ENCODE measurements around the gene ZNF93. TPM values are rescaled to one million over a fixed set of nuclear protein-coding genes. Genes with fewer than 3 reads are reported as not detected.
A peak's percentile ranks its signal among the peaks of the same experiment; 100 is the strongest.
"Not testable (repeated sequence)": the region's sequence is repeated elsewhere in the genome, so short reads cannot be mapped to it uniquely, and the experiment has no call there.

Gene ZNF93
- polyA plus RNA-seq, 1 of the 3 experiments (the other 2 are of a cell fraction), result 4.3 TPM

- peak overlapping the region; percentile 61 to 90 for H3K4me3 ChIP-seq (ENCODE audit: low read depth in 2 of 2, low read length in 1 of 2)
- peak overlapping the region; percentile 80 to 86 for H3K27ac ChIP-seq (ENCODE audit: low read depth in 2 of 2, low read length in 1 of 2)
- peak overlapping the region; percentile 85 for H3K9ac ChIP-seq
- TF ChIP-seq GABPA (IDR thresholded peaks at IDR 0.05; ENCODE audit: low read depth), result no peak
- peak; percentile 3; the same call in 1 of the 2 replicates for TF ChIP-seq FOSL2 (IDR thresholded peaks at IDR 0.05; ENCODE audit: borderline replicate concordance, low read depth)
- H2AFZ ChIP-seq (ENCODE audit: low read depth), result peak overlapping the region; percentile 94
- peaks cover 2% of the 10 kb centered on the region; the same call in 1 of the 2 replicates for H3K9me3 ChIP-seq
- H3K4me1 ChIP-seq (ENCODE audit: control insufficient read depth in 1 of 2, insufficient read depth in 2 of 2, low read depth in 1 of 2, low read length in 1 of 2), result no peaks in the 10 kb centered on the region; a peak in 1 of 4 replicates
- peak; percentile 16 for DNase-seq
- H3K4me2 ChIP-seq, result peak overlapping the region; percentile 83
- H3F3A ChIP-seq (replicated peaks; ENCODE audit: insufficient read depth), result peaks cover 20% of the 10 kb centered on the region
- H3K9me2 ChIP-seq, result no peaks in the 10 kb centered on the region
- H3K27me3 ChIP-seq (ENCODE audit: insufficient read depth), result no peaks in the 10 kb centered on the region
- ChIA-PET CTCF (interaction anchor here (0.6 to 1.0 kb wide), 2 partner anchors 28 to 328 kb away, joined by 3 to 4 read pairs; no protein-coding TSS in a partner anchor), POLR2A (interaction anchor here (1.1 to 2.4 kb wide), 4 partner anchors 12 to 665 kb away, joined by 3 to 29 read pairs (median 14); partner anchors contain the start of genes ZNF253, ZNF506 and ZNF737)
- WGBS (ENCODE audit: low lambda C conversion rate), result 2% methylated on average over 9 of the region's 9 CpGs
- no peaks in the 10 kb centered on the region for H4K20me1 ChIP-seq (ENCODE audit: insufficient read depth)
- H3K79me2 ChIP-seq (ENCODE audit: insufficient read depth), result peaks cover 37% of the 10 kb centered on the region
- H3K36me3 ChIP-seq (replicated peaks in 1 of 2; ENCODE audit: control insufficient read depth in 1 of 2, insufficient read depth in 2 of 2, low read length in 1 of 2), result peaks cover 0 to 6% of the 10 kb centered on the region in 2 experiments
Measured at GRCh38 chr19:19900139-19900728, 512 bp upstream of the ZNF93 start.

GRCh38 chr19:19907551-19907950 is 6.8 kb downstream of the ZNF93 start:
- DNase-seq; CTCF ChIA-PET; H3K4me3 ChIP-seq (ENCODE audit: low read depth in 2 of 2, low read length in 1 of 2); H3K27ac ChIP-seq (ENCODE audit: low read depth in 2 of 2, low read length in 1 of 2); H4K20me1 ChIP-seq (ENCODE audit: insufficient read depth); H3K9me2 ChIP-seq; H2AFZ ChIP-seq (ENCODE audit: low read depth); H3F3A ChIP-seq (replicated peaks; ENCODE audit: insufficient read depth); H3K9ac ChIP-seq; POLR2A ChIA-PET; H3K4me1 ChIP-seq (ENCODE audit: control insufficient read depth in 1 of 2, insufficient read depth in 2 of 2, low read depth in 1 of 2, low read length in 1 of 2); H3K4me2 ChIP-seq; H3K27me3 ChIP-seq (ENCODE audit: insufficient read depth): not testable (repeated sequence)
- H3K36me3 ChIP-seq (replicated peaks in 1 of 2; ENCODE audit: control insufficient read depth in 1 of 2, insufficient read depth in 2 of 2, low read length in 1 of 2), result peaks cover 0 to 32% of the 10 kb centered on the region in 2 experiments
- H3K9me3 ChIP-seq, result peaks cover 11% of the 10 kb centered on the region; the same call in 1 of the 2 replicates
- peaks cover 97% of the 10 kb centered on the region for H3K79me2 ChIP-seq (ENCODE audit: insufficient read depth)
- WGBS (ENCODE audit: low lambda C conversion rate), result 67% methylated on average over 3 of the region's 3 CpGs

GRCh38 chr19:19909654-19910053 is 8.9 kb downstream of the ZNF93 start:
- peaks cover 11% of the 10 kb centered on the region; the same call in 1 of the 2 replicates for H3K9me3 ChIP-seq
- H3K27me3 ChIP-seq (ENCODE audit: insufficient read depth), result no peaks in the 10 kb centered on the region
- no peak overlapping the region for H2AFZ ChIP-seq (ENCODE audit: low read depth)
- no peak overlapping the region for H3K4me3 ChIP-seq (ENCODE audit: low read depth in 2 of 2, low read length in 1 of 2)
- WGBS (ENCODE audit: low lambda C conversion rate), result 73% methylated on average over 2 of the region's 2 CpGs
- TF ChIP-seq FOSL2 (IDR thresholded peaks at IDR 0.05; ENCODE audit: borderline replicate concordance, low read depth), result no peak
- TF ChIP-seq TEAD4 (IDR thresholded peaks at IDR 0.05; ENCODE audit: borderline replicate concordance, insufficient read depth), result no peak
- no peak for TF ChIP-seq RAD21 (IDR thresholded peaks at IDR 0.05; ENCODE audit: low read length)
- no peak for TF ChIP-seq SIN3A (IDR thresholded peaks at IDR 0.05; ENCODE audit: borderline replicate concordance, low read depth, low read length)
- TF ChIP-seq GATA2 (CRISPR knock-in tag; IDR thresholded peaks at IDR 0.05), result no peak
- no peak for TF ChIP-seq GABPA (IDR thresholded peaks at IDR 0.05; ENCODE audit: low read depth)
- no peak for TF ChIP-seq ZBTB33 (IDR thresholded peaks at IDR 0.05; ENCODE audit: borderline replicate concordance, low read depth)
- TF ChIP-seq TAF1 (IDR thresholded peaks at IDR 0.05; ENCODE audit: borderline replicate concordance, low read depth, low read length), result no peak
- no peak for DNase-seq
- ChIA-PET CTCF (no interaction called here), POLR2A (no interaction called here)
- no peaks in the 10 kb centered on the region for H3F3A ChIP-seq (replicated peaks; ENCODE audit: insufficient read depth)
- H3K9me2 ChIP-seq, result no peaks in the 10 kb centered on the region
- H3K4me2 ChIP-seq, result no peak overlapping the region
- no peak overlapping the region for H3K27ac ChIP-seq (ENCODE audit: low read depth in 2 of 2, low read length in 1 of 2)
- H3K79me2 ChIP-seq (ENCODE audit: insufficient read depth), result peaks cover 93% of the 10 kb centered on the region
- no peak overlapping the region for H3K9ac ChIP-seq
- H4K20me1 ChIP-seq (ENCODE audit: insufficient read depth), result no peaks in the 10 kb centered on the region
- H3K36me3 ChIP-seq (replicated peaks in 1 of 2; ENCODE audit: control insufficient read depth in 1 of 2, insufficient read depth in 2 of 2, low read length in 1 of 2), result peaks cover 3 to 28% of the 10 kb centered on the region in 2 experiments
- H3K4me1 ChIP-seq (ENCODE audit: control insufficient read depth in 1 of 2, insufficient read depth in 2 of 2, low read depth in 1 of 2, low read length in 1 of 2), result no peaks in the 10 kb centered on the region
